IMR-90 (cell line): ENCODE data around the gene JSRP1. TPM values are rescaled to one million over a fixed set of nuclear protein-coding genes. Genes with fewer than 3 reads are reported as not detected.

Source experiments
- ATAC-seq: fragments of 200-7000 bp; cut with Tn5 transposase; 2 replicates; pipeline ENCODE4 v1.9.1; 2020; ENCODE audit warnings: low read depth, mild to moderate bottlenecking, moderate library complexity
- BruUV-seq: library from RNA; stranded (reverse); fragments of 400-500 nt; replicated peaks from 2 replicates; lab custom pipeline; 2021; lab: Mats Ljungman, UMichigan
- CTCF ChIA-PET: fragments of 300-600 bp; formaldehyde crosslinking; extraction: SDS; loops from one replicate; lab custom pipeline; 2021; ENCODE audit warnings: antibody characterized with exemption; lab: Yijun Ruan, JAX
- POLR2A ChIA-PET: fragments of 300-600 bp; sonication (Branson Sonifier 250); formaldehyde crosslinking; loops from one replicate; lab custom pipeline; 2022; ENCODE audit warnings: antibody characterized with exemption; ENCODE audit not compliant: unreplicated experiment; lab: Charles Lee
- DNase-seq: peaks from one replicate; pipeline ENCODE4 v3.0.0; 2013
- H2AFZ ChIP-seq: replicated peaks from 2 replicates; pipeline ENCODE3; 2013; ENCODE audit warnings: low read length, mild to moderate bottlenecking; ENCODE audit not compliant: poor library complexity
- H2AK5ac ChIP-seq: 2 replicates; pipeline ENCODE4 v1.6.1; 2013; ENCODE audit warnings: low read depth, low read length, inconsistent platforms
- H2AK9ac ChIP-seq: replicated peaks from 2 replicates; pipeline ENCODE3; 2013; ENCODE audit warnings: mild to moderate bottlenecking, low read depth, low read length, moderate library complexity; ENCODE audit not compliant: poor library complexity
- H2BK120ac ChIP-seq: 2 replicates; pipeline ENCODE4 v1.6.1; 2013; ENCODE audit warnings: low read depth, low read length, inconsistent platforms
- H2BK15ac ChIP-seq: 3 replicates; pipeline ENCODE4 v1.6.1; 2013; ENCODE audit warnings: low read depth, low read length, inconsistent platforms
- H2BK20ac ChIP-seq: 2 replicates; pipeline ENCODE4 v1.6.1; 2013; ENCODE audit warnings: low read depth, mild to moderate bottlenecking, inconsistent platforms, low read length, moderate library complexity
- H2BK5ac ChIP-seq: 2 replicates; pipeline ENCODE4 v1.6.1; 2013; ENCODE audit warnings: mild to moderate bottlenecking, low read depth, low read length, inconsistent platforms; ENCODE audit not compliant: poor library complexity, severe bottlenecking
- H3K14ac ChIP-seq: replicated peaks from 2 replicates; pipeline ENCODE4 v1.6.1; 2013; ENCODE audit warnings: low read depth, low read length, inconsistent platforms
- H3K18ac ChIP-seq: 2 replicates; pipeline ENCODE4 v1.6.1; 2013; ENCODE audit warnings: low read depth, low read length, control low read depth
- H3K23ac ChIP-seq: 2 replicates; pipeline ENCODE4 v1.6.1; 2013; ENCODE audit warnings: low read depth, low read length, inconsistent platforms
- H3K27ac ChIP-seq: 2 replicates; pipeline ENCODE4 v1.5.1; 2013; ENCODE audit warnings: mild to moderate bottlenecking, control low read depth, low read length; ENCODE audit not compliant: insufficient read depth
- H3K27me3 ChIP-seq: 2 replicates; pipeline ENCODE4 v1.6.1; 2013; ENCODE audit warnings: low read length; ENCODE audit not compliant: control insufficient read depth, insufficient read depth
- H3K36me3 ChIP-seq: 2 replicates; pipeline ENCODE4 v1.6.1; 2013; ENCODE audit warnings: low read length, mixed read lengths; ENCODE audit not compliant: control insufficient read depth, insufficient read depth
- H3K4ac ChIP-seq: 2 replicates; pipeline ENCODE4 v1.6.1; 2013; ENCODE audit warnings: low read depth, low read length, inconsistent platforms
- H3K4me1 ChIP-seq: 2 replicates; pipeline ENCODE4 v1.6.1; 2013; ENCODE audit warnings: low read length, mixed read lengths; ENCODE audit not compliant: control insufficient read depth, insufficient read depth
- H3K4me2 ChIP-seq: 2 replicates; pipeline ENCODE4 v1.6.1; 2013; ENCODE audit warnings: low read depth, mild to moderate bottlenecking, control low read depth, low read length, moderate library complexity
- H3K4me3 ChIP-seq: 2 replicates; pipeline ENCODE4 v1.5.1; 2013; ENCODE audit warnings: low read depth, mild to moderate bottlenecking, control low read depth, low read length, moderate library complexity; ENCODE audit not compliant: insufficient read depth
- H3K56ac ChIP-seq: 2 replicates; pipeline ENCODE4 v1.6.1; 2013; ENCODE audit warnings: low read length, inconsistent platforms; ENCODE audit not compliant: insufficient read depth; ENCODE audit errors: extremely low read depth
- H3K79me1 ChIP-seq, 2 experiments: 2 replicates each; pipeline ENCODE4 v1.6.1; 2013; ENCODE audit warnings: low read length in 2 of 2, inconsistent platforms in 1 of 2, low read depth in 1 of 2
- H3K9ac ChIP-seq: 2 replicates; pipeline ENCODE4 v1.6.1; 2013; ENCODE audit warnings: low read depth, low read length, control low read depth
- H3K9me1 ChIP-seq: 2 replicates; pipeline ENCODE4 v1.6.1; 2013; ENCODE audit warnings: low read length, inconsistent platforms; ENCODE audit not compliant: insufficient read depth
- H3K9me3 ChIP-seq: 2 replicates; pipeline ENCODE4 v1.6.1; 2013; ENCODE audit warnings: low read length; ENCODE audit not compliant: control insufficient read depth, insufficient read depth
- H4K20me1 ChIP-seq: 2 replicates; pipeline ENCODE4 v1.6.1; 2013; ENCODE audit warnings: low read length, inconsistent platforms; ENCODE audit not compliant: insufficient read depth
- H4K5ac ChIP-seq: 2 replicates; pipeline ENCODE4 v1.6.1; 2013; ENCODE audit warnings: mild to moderate bottlenecking, low read depth, low read length, control low read depth
- H4K8ac ChIP-seq, 2 experiments: 2 replicates each; pipeline ENCODE4 v1.6.1; 2013; ENCODE audit warnings: low read depth in 2 of 2, low read length in 2 of 2, control low read depth in 1 of 2, inconsistent platforms in 1 of 2
- H4K91ac ChIP-seq: 2 replicates; pipeline ENCODE4 v1.6.1; 2013; ENCODE audit warnings: low read depth, low read length, inconsistent platforms; ENCODE audit not compliant: insufficient read depth
- CHD1 ChIP-seq: IDR thresholded peaks from 2 replicates; pipeline ENCODE4 v1.6.1; 2012; ENCODE audit warnings: low read depth, low read length, improper control_type of control experiment
- WGBS, 2 experiments: methylation state at CpG; one replicate each; pipeline versions ENCODE4 v1.1.5 to v1.1.7; 2013; ENCODE audit warnings: missing lambda C conversion rate in 2 of 2; ENCODE audit not compliant: insufficient read length in 1 of 2; ENCODE audit errors: extremely low coverage in 2 of 2; 5-methylcytosine and 5-hydroxymethylcytosine counted together
- dilution Hi-C: fragments of 300-500 bp; cut with HindIII; formaldehyde crosslinking; loops from one replicate; pipeline ENCODE4 v1.14.3; 2018; ENCODE audit warnings: low sequenced_read_pairs; ENCODE audit not compliant: unreplicated experiment
- in situ Hi-C: fragments of 300-500 bp; cut with MboI; formaldehyde crosslinking; loops from 3 replicates; pipeline ENCODE4 v1.14.3; 2019; ENCODE audit warnings: low sequenced_read_pairs, inconsistent platforms, mixed read lengths
- intact Hi-C: fragments of 100-400 bp; cut with micrococcal nuclease; formaldehyde crosslinking; loops from 2 replicates; pipeline ENCODE4 v1.10.0; 2022
- polyA plus RNA-seq, 3 experiments: library from polyadenylated mRNA; depleted of rRNA; stranded (reverse); fragments of >200 nt; gene quantifications; 2 replicates each; pipeline ENCODE4 v1.2.3, GENCODE V29; 2012; ENCODE audit warnings: low replicate concordance in 1 of 3
- total RNA-seq: library from RNA; depleted of rRNA; stranded (reverse); fragments of >200 nt; gene quantifications from 2 replicates; pipeline ENCODE4 v1.2.3, GENCODE V29; 2012

The JSRP1 gene
- total and polyA plus RNA-seq, 2 of the 4 experiments (the other 2 are of a cell fraction): not detected

DNA sequence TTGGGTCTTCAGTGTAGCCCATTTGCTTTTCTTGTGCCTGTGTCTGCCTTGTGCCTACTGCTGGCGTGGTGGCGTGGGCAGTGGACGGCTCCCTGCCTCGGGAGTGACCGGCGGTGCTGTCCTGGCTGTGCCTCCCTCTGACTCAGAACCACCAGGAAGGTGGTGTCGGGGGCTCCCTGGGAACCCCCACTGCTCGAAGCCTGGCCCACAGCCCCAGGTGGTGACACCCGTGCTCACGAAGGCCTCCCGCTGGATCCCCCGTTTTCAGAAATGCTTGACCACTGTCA is 12.1 kb downstream of the JSRP1 start:
- in situ Hi-C loops: no loop called here
- Histone ChIP-seq H2BK5ac (no peak overlapping the region), H2AFZ (no peak overlapping the region), H2BK120ac (no peak overlapping the region), H2AK5ac (no peak overlapping the region), H2BK15ac (no peak overlapping the region), H3K4ac (no peak overlapping the region), H3K9ac (no peak overlapping the region), H4K91ac (no peak overlapping the region), H3K9me3 (no peaks in the 10 kb centered on the region), H3K23ac (no peak overlapping the region), H3K9me1 (peaks cover 7% of the 10 kb centered on the region), H3K36me3 (peaks cover 55% of the 10 kb centered on the region), H3K27me3 (no peaks in the 10 kb centered on the region), H3K4me2 (no peak overlapping the region), H3K18ac (no peak overlapping the region), H3K79me1 (peaks cover 4 to 52% of the 10 kb centered on the region in 2 experiments; a peak in 2 of 4 replicates), H3K14ac (no peak overlapping the region), H2AK9ac (peak overlapping the region; percentile 70), H4K8ac (no peak overlapping the region), H2BK20ac (no peak overlapping the region), H3K27ac (no peak overlapping the region), H4K5ac (no peak overlapping the region), H3K56ac (no peak overlapping the region), H3K4me1 (peaks cover 10% of the 10 kb centered on the region; the same call in 1 of the 2 replicates), H3K4me3 (no peak overlapping the region), H4K20me1 (peaks cover 84% of the 10 kb centered on the region)
- DNase-seq: no peak
- TF ChIP-seq CHD1: no peak
- BruUV-seq: no TSS peak
- ChIA-PET POLR2A (no interaction called here), CTCF (no interaction called here)
- ATAC-seq: no peak
- dilution Hi-C loops: no loop called here
- WGBS, 2 experiments: 88% methylated on average over 10 of the region's 12 CpGs; no CpG with 5 or more reads in 1 of the 2 experiments
- intact Hi-C loops: no loop called here
